Smooth muscle cell (in vitro differentiated cells): Measurements from ENCODE around the gene C2orf81. TPM values are rescaled to one million over a fixed set of nuclear protein-coding genes. Genes with fewer than 3 reads are reported as not detected.
"Not testable (repeated sequence)": the region's sequence is repeated elsewhere in the genome, so short reads cannot be mapped to it uniquely, and the experiment has no call there.

ENCODE experiments used
- DNase-seq: peaks from one replicate; lab custom pipeline; 2025; ENCODE audit not compliant: unreplicated experiment; lab: John Stamatoyannopoulos, UW
- H2AFZ ChIP-seq: fragments of 200-600 bp; sonication (generic); 2 replicates; pipeline ENCODE4 v1.6.0; 2016; ENCODE audit warnings: antibody characterized with exemption, low read depth, mild to moderate bottlenecking
- H3F3A ChIP-seq: fragments of 200-600 bp; sonication (generic); 2 replicates; pipeline ENCODE4 v1.6.0; 2017; ENCODE audit warnings: antibody characterized with exemption, low read depth
- H3K27ac ChIP-seq: fragments of 200-600 bp; sonication (generic); 2 replicates; pipeline ENCODE4 v1.5.1; 2016; ENCODE audit warnings: low read depth, mild to moderate bottlenecking
- H3K27me3 ChIP-seq: fragments of 200-600 bp; sonication (generic); 2 replicates; pipeline ENCODE4 v1.6.1; 2016; ENCODE audit warnings: low read depth, mild to moderate bottlenecking
- H3K36me3 ChIP-seq: fragments of 200-600 bp; sonication (generic); 2 replicates; pipeline ENCODE4 v1.5.1; 2016; ENCODE audit warnings: low read depth
- H3K4me1 ChIP-seq: fragments of 200-600 bp; sonication (generic); 2 replicates; pipeline ENCODE4 v1.5.1; 2016; ENCODE audit warnings: low read depth
- H3K4me2 ChIP-seq: fragments of 200-600 bp; sonication (generic); 2 replicates; pipeline ENCODE4 v1.6.0; 2016; ENCODE audit warnings: mild to moderate bottlenecking
- H3K4me3 ChIP-seq: fragments of 200-600 bp; sonication (generic); 2 replicates; pipeline ENCODE4 v1.5.1; 2016; ENCODE audit warnings: mild to moderate bottlenecking
- H3K79me2 ChIP-seq: fragments of 200-600 bp; sonication (generic); 2 replicates; pipeline ENCODE4 v1.6.0; 2016; ENCODE audit warnings: low read depth, mild to moderate bottlenecking
- H3K9ac ChIP-seq: fragments of 200-600 bp; sonication (generic); 2 replicates; pipeline ENCODE4 v1.6.0; 2016; ENCODE audit warnings: low read depth
- H3K9me3 ChIP-seq: fragments of 200-600 bp; sonication (generic); replicated peaks from 2 replicates; pipeline ENCODE4 v1.5.1; 2016; ENCODE audit warnings: low read depth
- H4K20me1 ChIP-seq: fragments of 200-600 bp; sonication (generic); 2 replicates; pipeline ENCODE4 v1.6.0; 2016; ENCODE audit warnings: low read depth
- CTCF ChIP-seq: fragments of 200-600 bp; sonication (generic); IDR thresholded peaks from 2 replicates; pipeline ENCODE4 v1.5.1; 2017; ENCODE audit warnings: borderline replicate concordance, mild to moderate bottlenecking, antibody characterized with exemption; ENCODE audit not compliant: insufficient read depth, poor library complexity, severe bottlenecking
- WGBS: methylation state at CpG from one replicate; pipeline ENCODE4 v1.1.7; 2016; ENCODE audit warnings: low lambda C conversion rate; 5-methylcytosine and 5-hydroxymethylcytosine counted together
- polyA plus RNA-seq: library from polyadenylated mRNA; unstranded; fragments of >200 nt; fragmentation: Nextera tagmentation; extraction: Ambion mirVana; gene quantifications from 2 replicates; pipeline ENCODE4 v1.2.1, GENCODE V29; 2016
- total RNA-seq: library from RNA; depleted of rRNA; stranded (reverse); fragments of >200 nt; gene quantifications from 2 replicates; pipeline ENCODE4 v1.2.3, GENCODE V29; 2014

Gene C2orf81
- total RNA-seq: 0.54 and 1.3 TPM in 2 replicates
- 2.4 and 3.5 TPM in 2 replicates for polyA plus RNA-seq

GRCh38 chr2:74421221-74421870, at the start of gene C2orf81, which contains the start of gene WDR54:
Gene C2orf81, minus strand, starts transcription at chr2:74421619. Its CDS starts 59 bp downstream, at chr2:74421560.
Gene WDR54, plus strand, starts transcription at chr2:74421730. Its CDS starts 424 bp downstream, at chr2:74422154.
- H3K4me3 ChIP-seq: peak within 1 kb of the TSS; percentile 59
- H3F3A ChIP-seq: peaks cover 5% of the 10 kb centered on the region
- H3K4me1 ChIP-seq: peaks cover 5% of the 10 kb centered on the region
- peak within 1 kb of the TSS; percentile 96 for H3K4me2 ChIP-seq
- H3K9me3 ChIP-seq: no peaks in the 10 kb centered on the region
- H2AFZ ChIP-seq: peak within 1 kb of the TSS; percentile 87
- H3K27ac ChIP-seq: peak within 1 kb of the TSS; percentile 2
- H4K20me1 ChIP-seq: no peaks in the 10 kb centered on the region
- no peaks in the 10 kb centered on the region for H3K79me2 ChIP-seq
- H3K36me3 ChIP-seq: no peaks in the 10 kb centered on the region
- H3K9ac ChIP-seq: no peak within 1 kb of the TSS
- H3K27me3 ChIP-seq: peaks cover 4% of the 10 kb centered on the region
- 2% methylated on average over 57 of the region's 57 CpGs for WGBS
- DNase-seq: peak; percentile 45
- no peak for TF ChIP-seq CTCF

GRCh38 chr2:74470742-74471141, 49.3 kb upstream of the C2orf81 start:
- H3K36me3 ChIP-seq, H3K4me2 ChIP-seq, H3K27me3 ChIP-seq: not testable (repeated sequence)

GRCh38 chr2:74464406-74464805, 43.0 kb upstream of the C2orf81 start:
- H2AFZ ChIP-seq: peak overlapping the region; percentile 96
- TF ChIP-seq CTCF: no peak
- 14% methylated on average over 13 of the region's 13 CpGs for WGBS

More at GRCh38 chr2:74470742-74471141, 49.3 kb upstream of the C2orf81 start:
- not testable (repeated sequence) for DNase-seq, H3K9ac ChIP-seq, H3K27ac ChIP-seq, H3K79me2 ChIP-seq, H2AFZ ChIP-seq, H3K9me3 ChIP-seq, H4K20me1 ChIP-seq, H3K4me3 ChIP-seq
- Histone ChIP-seq H3K4me1 (peaks cover 16% of the 10 kb centered on the region), H3F3A (peaks cover 11% of the 10 kb centered on the region)
- 98% methylated on average over 12 of the region's 12 CpGs for WGBS

GRCh38 chr2:74462786-74463105, 41.3 kb upstream of the C2orf81 start:
- Histone ChIP-seq H3K4me1 (peaks cover 19% of the 10 kb centered on the region), H3F3A (peaks cover 20% of the 10 kb centered on the region), H3K9me3 (no peaks in the 10 kb centered on the region)

More at GRCh38 chr2:74464406-74464805, 43.0 kb upstream of the C2orf81 start:
- peak overlapping the region; percentile 75 for H3K27ac ChIP-seq
- peaks cover 38% of the 10 kb centered on the region for H3K79me2 ChIP-seq
- H3K9ac ChIP-seq: peak overlapping the region; percentile 85
- H3K4me2 ChIP-seq: peak overlapping the region; percentile 97
- H3K9me3 ChIP-seq: no peaks in the 10 kb centered on the region
- no peaks in the 10 kb centered on the region for H4K20me1 ChIP-seq
- peak overlapping the region; percentile 81 for H3K4me3 ChIP-seq
- H3F3A ChIP-seq: peaks cover 15% of the 10 kb centered on the region
- no peaks in the 10 kb centered on the region for H3K27me3 ChIP-seq
- H3K36me3 ChIP-seq: no peaks in the 10 kb centered on the region
- no peak for DNase-seq
- H3K4me1 ChIP-seq: peaks cover 14% of the 10 kb centered on the region

More at GRCh38 chr2:74462786-74463105, 41.3 kb upstream of the C2orf81 start:
- no peak overlapping the region for H2AFZ ChIP-seq
- H3K4me2 ChIP-seq: no peak overlapping the region
- no peak for DNase-seq
- H3K4me3 ChIP-seq: no peak overlapping the region
- no peaks in the 10 kb centered on the region for H3K36me3 ChIP-seq
- no peak overlapping the region for H3K27ac ChIP-seq
- no peak for TF ChIP-seq CTCF
- H3K79me2 ChIP-seq: peaks cover 47% of the 10 kb centered on the region
- no peak overlapping the region for H3K9ac ChIP-seq
- WGBS: 97% methylated on average over 4 of the region's 4 CpGs
- H3K27me3 ChIP-seq: no peaks in the 10 kb centered on the region
- no peaks in the 10 kb centered on the region for H4K20me1 ChIP-seq
